AG09309 (cell line): ENCODE data around the gene TEAD4.

Source experiments
- DNase-seq: peaks from one replicate; pipeline ENCODE4 v3.0.0-alpha.2; 2010; ENCODE audit warnings: low read depth
- H3K4me3 ChIP-seq: 2 replicates; pipeline ENCODE4 v1.5.1; 2011; ENCODE audit warnings: mild to moderate bottlenecking, low read depth, low read length, moderate library complexity; ENCODE audit not compliant: control insufficient read depth
- CTCF ChIP-seq: IDR thresholded peaks from 2 replicates; pipeline ENCODE4 v1.5.1; 2011; ENCODE audit warnings: mild to moderate bottlenecking, low read depth, low read length, inconsistent platforms; ENCODE audit not compliant: insufficient read depth, control insufficient read depth; ENCODE audit errors: missing control alignments

Gene TEAD4

GRCh38 chr12:2997989-2998670 lies 38.9 kb downstream of the TEAD4 start:
- TF ChIP-seq CTCF: no peak
- no peak for DNase-seq

GRCh38 chr12:2998789-2999264 lies 39.6 kb downstream of the TEAD4 start:
- peak; percentile 20 for DNase-seq
- TF ChIP-seq CTCF: no peak
- H3K4me3 ChIP-seq: no peak overlapping the region

More at GRCh38 chr12:2997989-2998670, 38.9 kb downstream of the TEAD4 start:
- H3K4me3 ChIP-seq: no peak overlapping the region

DNA sequence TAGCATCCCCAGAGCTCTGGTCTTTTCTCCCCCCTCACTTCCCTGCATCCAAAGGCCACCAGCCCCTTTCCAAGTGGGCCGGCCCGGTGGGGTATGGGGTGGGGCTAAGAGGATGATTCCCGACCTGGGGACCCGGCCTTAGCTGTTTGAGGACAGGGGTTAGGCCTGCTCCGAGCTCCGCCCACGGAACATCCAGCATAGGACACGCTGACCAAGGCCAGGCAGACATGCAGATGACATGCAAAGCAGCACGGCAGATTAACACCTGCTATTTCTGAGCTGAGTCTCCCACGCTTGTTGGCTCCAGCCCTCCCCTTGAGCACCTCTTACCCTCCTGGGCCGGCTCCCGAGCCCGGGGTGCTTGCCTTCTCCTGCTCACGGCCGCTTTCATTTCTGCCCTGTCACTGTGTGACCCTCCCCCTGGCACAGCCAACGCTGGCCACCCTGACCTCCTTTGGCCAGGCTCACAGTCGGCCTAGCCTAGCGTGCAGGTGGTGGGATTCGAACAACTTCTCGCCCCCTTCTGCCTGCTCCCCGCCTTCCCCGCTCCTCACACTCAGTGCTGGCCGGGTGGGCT lies 40.2 kb downstream of the TEAD4 start:
- no peak for DNase-seq
- no peak for TF ChIP-seq CTCF
- no peak overlapping the region for H3K4me3 ChIP-seq

DNA sequence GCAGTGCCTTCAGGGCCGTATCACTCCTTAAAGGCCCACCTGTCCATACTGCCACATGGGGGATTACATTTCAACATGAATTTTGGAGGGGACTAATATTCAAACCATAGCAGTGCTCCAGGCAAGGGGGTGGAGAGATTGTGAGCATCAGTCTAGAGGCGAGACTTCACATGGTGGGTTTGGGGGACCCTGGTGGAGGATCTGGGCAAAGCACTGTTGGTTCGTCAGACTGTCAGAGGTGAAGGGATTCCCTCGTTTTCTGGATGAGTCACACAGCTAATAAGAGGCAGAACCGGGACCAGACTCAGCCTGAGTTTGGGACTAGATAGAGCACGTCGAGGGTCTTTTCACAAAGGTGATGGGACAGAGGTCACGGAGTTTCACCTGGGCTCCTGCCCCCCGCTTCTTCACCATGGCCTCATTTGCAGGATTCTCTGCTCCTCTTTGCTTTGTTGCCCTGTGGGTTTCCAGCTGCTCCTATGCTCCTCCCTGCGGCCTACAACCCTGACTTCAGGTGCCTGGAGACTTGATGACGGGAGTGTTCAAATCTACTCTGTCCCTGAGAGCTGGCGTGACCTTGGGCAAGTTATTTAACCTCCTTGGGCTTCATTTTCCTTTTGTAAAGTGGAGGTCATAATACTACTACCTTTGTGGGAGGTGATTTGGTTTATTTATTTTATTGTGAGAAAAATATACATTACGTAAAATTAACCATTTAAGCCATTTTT lies 41.5 kb downstream of the TEAD4 start:
- DNase-seq: no peak
- no peak overlapping the region for H3K4me3 ChIP-seq
- TF ChIP-seq CTCF: peak; percentile 12

GRCh38 chr12:3002646-3003045 lies 43.4 kb downstream of the TEAD4 start:
- H3K4me3 ChIP-seq: no peak overlapping the region
- TF ChIP-seq CTCF: no peak

DNA sequence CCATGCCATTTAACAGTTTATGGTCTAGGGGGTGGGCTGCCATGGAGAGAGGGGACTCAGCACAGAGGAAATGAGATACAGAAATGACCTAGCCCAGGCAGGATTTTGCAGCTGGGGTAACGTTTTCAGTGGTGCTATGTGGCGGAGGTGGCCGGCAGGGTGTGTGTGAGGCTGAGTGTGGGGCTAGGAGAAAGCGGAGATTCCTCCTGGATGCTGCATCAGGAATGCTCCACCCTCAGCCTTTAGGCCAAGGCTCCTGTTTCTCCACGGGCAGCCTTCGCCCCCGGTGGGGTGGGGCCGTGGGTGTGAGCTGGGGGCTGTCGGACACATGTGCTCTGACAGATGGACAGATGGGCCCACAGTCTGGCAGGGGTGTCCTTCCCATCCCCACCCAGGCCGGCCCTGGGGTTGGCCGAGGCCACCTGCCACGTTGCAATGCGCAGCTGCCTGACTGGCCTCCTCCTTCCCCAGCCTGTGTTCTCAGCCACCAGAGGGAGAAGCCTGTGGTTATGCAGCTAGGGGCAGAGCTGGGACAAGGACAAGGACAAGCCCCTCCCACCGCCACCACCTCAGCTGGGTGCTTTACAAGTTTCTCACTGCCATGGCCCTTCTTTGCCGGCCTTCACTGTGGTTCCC lies 44.3 kb downstream of the TEAD4 start:
- H3K4me3 ChIP-seq: no peak overlapping the region
- no peak for TF ChIP-seq CTCF
- no peak for DNase-seq

More at GRCh38 chr12:3002646-3003045, 43.4 kb downstream of the TEAD4 start:
- no peak for DNase-seq
